Transverse colon (tissue), 3 donors: ENCODE data around the gene IDUA.

Experiments
- CTCF ChIP-seq, 5 experiments: fragments of 200-600 bp in 3 of 5; fragments of 450-650 bp in 2 of 5; sonication (generic) in 3 of 5; IDR thresholded peaks; 1 replicate in 2 of 5; 2 replicates in 3 of 5; pipeline ENCODE4 v1.5.1; 2016 to 2017; ENCODE audit warnings: antibody characterized with exemption in 5 of 5, inconsistent platforms in 3 of 5, mild to moderate bottlenecking in 2 of 5, moderate library complexity in 1 of 5
- POLR2A ChIP-seq: fragments of 450-650 bp; IDR thresholded peaks from one replicate; pipeline ENCODE4 v1.6.1; 2016; ENCODE audit warnings: antibody characterized with exemption, mild to moderate bottlenecking, moderate library complexity

DNA sequence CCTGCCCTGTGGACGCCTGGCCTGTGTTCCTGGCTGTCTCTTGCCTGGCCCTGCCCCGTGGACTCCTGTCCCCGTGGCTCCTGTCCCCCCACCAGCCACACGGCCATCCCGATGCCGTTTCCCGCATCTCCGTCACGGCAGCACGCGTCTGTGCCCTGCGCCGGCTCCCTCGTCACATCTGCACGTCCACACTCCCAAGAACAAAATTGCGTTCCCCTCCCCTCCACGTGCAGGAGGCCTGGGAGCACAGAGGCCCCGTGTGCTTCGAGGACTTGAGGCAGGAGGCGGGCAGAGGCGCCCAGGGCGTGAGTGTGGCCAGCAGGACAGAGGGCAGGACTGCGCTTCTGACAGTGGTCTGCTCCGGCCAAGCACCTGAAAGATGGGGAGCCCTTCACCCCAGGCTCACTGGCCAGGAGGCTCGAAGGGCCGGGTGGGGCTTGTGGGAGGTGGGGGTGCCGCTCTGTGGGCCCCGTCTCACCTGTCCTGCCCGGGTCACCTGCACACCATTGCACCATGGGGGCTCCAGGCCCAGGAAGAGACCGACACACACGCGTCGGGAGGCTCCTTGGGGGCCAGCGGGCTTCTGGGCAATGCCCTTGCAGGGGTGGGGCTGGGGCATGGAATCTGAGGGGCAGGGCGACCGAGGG, 41.9 kb downstream of the IDUA start:
- TF ChIP-seq POLR2A (no peak), CTCF (IDR thresholded peaks at IDR 0.05) (no peak)
